ENCODE data around the gene DLX2.
"Not testable (repeated sequence)": the region's sequence is repeated elsewhere in the genome, so short reads cannot be mapped to it uniquely, and the experiment has no call there.

The DLX2 gene

DNA sequence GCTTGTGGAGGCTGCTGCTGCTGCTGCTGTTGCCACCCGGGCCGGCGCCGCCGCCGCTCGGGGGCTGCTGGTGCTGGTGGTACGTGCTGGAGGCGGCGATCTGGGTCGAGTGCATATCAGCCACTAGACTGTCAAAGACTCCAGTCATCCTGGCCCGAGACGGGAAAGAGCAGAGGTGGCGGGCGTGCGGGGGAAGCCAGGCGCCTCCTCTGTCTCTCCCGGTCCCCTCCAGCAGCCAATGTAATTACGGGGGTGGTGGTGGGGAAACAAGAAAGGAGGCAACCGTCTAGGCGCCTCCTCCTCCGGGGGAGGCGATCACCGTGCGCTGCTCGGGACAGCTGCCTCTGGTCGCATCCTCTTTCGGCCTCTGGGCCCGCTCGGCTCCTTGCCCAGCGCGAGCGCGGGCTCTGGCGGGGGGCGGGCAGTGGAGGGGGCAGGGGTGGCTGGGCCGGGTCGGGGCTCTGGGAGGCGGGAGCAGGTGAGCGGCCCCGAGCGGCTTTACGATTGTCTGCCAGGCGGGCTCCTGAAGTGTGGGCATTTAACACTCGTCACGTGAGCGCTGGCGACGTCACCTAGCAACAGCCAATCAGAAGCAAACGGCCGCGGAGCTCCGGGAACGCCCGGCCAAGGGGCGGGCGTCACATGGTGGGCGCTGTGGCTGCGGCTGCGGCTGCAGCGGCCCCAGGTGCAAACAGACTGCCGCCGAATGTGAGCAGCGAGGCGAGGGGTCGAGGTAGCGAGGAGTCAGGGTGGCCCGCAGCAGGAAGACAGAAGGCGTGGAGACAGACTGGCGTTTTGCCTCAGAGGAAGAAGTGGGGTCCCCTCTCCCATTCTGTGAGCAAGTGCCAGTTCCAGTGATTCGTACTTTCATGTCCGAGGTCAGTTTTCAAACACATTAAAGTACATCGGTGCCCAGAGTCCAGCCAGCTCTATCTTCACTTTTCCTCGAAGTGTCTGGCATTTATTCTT is at the start of gene DLX2:
TSS of gene DLX2 (minus strand) at position 510 of the 969 bp plus-strand sequence. CDS start at position 148, 362 bp downstream.
- peak; percentile 55 for DNase-seq (ENCODE audit: low read depth)

- DNase-seq (ENCODE audit: low read depth) = no peak
Measured at GRCh38 chr2:172147944-172148650, 45.4 kb upstream of the DLX2 start.

GRCh38 chr2:172143817-172144216 is 41.1 kb upstream of the DLX2 start:
- no peak for DNase-seq (ENCODE audit: low read depth)

GRCh38 chr2:172138727-172139126 is 36.0 kb upstream of the DLX2 start:
- not testable (repeated sequence) for DNase-seq (ENCODE audit: low read depth)

DNA sequence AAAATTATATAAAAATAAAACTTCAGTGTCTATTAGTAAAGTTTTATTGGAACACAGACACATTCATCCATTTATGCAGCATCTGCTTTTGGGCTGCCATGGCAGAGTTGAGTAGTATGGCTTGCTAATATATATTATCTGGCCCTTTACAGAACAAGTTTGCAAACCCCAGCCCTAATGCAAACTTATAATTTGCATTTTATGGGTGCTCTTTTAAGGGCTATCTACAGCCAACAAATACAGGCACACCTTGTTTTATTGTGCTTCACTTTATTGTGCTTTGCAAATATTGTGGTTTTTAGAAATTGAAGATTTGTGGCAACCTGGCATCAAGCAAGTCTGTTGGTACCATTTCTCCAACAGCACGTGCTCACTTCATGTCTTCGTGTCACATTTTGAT is 35.2 kb upstream of the DLX2 start:
- no peak for DNase-seq (ENCODE audit: low read depth)

DNA sequence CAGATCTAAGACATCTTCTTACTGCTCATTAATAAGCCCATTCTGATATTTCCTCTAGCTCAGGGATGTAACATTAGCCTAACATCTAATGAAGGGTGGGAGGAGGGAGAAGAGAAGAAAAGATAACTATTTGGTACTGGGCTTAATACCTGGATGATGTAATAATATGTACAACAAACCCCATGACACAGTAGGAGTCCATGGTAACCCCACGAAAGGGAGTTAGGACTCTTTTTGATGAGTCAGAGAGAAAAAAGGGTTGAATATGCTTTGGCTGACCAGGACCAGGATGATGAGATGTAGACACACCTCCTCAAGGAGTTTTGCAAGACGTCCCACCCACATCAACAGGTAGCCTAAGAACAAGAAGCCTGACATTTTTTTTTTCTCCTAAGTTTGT is 34.4 kb upstream of the DLX2 start:
- no peak for DNase-seq (ENCODE audit: low read depth)

DNA sequence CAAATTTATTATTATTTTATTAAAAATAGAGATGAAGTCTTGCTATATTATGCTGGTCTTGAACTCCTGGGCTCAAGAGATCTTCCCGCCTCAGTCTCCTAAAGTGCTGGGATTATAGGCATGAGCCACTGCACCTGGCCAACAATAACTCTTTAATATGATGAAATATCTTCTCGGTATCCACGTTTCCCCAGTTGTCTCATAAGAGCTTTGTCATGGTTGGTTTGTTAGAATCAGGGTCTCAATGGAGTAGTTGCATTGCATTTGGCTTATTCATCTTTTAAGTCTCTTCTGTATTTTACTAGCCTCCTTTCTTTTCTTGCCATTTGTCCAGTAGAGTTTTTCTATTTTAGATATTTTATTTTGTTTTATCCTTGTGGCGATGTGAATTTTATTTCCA is 32.7 kb upstream of the DLX2 start:
- no peak for DNase-seq (ENCODE audit: low read depth)

DNA sequence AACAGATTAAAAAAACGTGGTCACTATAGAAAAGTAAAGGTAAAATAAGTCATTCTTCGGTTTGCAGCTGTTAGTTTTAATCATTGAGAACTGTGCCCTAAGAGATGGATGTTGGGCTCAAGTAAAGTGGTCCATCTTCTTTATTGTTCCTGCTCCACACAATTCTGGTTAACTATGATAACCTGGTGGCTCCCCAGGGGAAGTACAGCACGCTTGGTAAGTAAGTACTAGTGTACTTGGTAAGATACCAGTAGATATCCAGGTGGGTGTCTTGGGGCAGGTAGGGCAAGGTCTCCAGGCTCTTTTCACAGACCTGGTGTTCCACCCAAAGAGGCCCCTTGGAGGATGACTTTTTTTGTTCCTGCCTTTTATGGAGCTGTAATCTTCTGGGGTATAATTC is 31.6 kb upstream of the DLX2 start:
- no peak for DNase-seq (ENCODE audit: low read depth)

- no peak for DNase-seq (ENCODE audit: low read depth)
Measured at GRCh38 chr2:172131713-172132555, 29.2 kb upstream of the DLX2 start.

DNA sequence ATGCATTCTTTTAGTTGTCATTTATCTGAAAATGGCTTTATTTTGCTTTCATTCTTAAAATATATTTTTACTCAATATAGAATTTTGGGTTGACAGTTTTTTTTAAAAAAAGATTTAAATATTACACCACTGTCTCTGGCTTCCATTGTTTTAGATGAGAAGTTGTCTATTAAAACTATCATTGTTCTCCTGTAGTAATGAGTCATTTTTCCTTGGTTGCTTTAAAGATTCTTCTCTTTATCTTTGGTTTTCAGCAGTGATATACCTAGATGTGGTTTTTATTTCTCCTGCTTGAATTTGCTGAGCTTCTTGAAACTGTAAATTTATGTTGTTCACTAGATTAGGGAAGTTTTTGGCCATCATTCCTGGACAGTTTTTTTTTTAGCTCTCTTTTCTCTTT is 26.7 kb upstream of the DLX2 start:
- DNase-seq (ENCODE audit: low read depth) = no peak

GRCh38 chr2:172128484-172128883 is 25.8 kb upstream of the DLX2 start:
- no peak for DNase-seq (ENCODE audit: low read depth)

GRCh38 chr2:172120118-172120517 is 17.4 kb upstream of the DLX2 start:
- no peak for DNase-seq (ENCODE audit: low read depth)

DNA sequence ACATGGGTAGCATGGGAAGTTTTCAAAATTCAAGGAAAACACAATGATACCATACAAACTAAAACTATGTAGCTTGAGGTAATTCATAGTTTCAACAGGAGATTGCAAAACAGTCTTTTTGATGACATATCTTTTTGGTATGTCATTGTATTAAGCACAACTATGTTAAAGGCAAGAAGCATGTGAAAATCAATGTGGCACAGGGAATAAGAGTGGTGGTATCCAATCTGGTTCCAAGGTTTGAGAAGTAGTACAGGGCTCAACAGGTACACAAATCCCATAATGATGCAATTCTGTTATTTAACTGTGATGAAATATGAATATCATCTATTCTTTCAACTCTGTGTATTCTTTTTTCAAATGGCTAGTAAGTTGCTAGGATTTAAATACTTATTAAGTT is 16.4 kb upstream of the DLX2 start:
- DNase-seq (ENCODE audit: low read depth) = no peak

DNA sequence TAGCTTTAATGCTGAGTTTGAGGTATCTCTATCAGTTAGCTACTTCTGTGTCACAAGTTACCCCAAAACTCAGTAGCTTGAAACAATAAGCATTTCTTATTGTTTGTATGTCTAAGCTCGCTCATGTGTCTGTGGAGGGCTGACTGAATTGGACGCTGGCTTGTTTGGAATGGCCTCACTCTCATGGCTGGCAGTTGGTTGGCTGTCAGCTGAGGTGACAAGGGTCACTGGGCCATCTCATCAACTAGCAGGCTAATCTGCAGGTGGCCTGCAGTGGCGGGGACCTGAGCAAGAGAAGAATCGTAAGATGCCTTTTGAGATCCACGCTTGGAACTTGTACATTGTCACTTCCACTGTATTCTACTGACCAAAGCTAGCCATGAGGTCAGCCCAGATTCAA is 13.4 kb upstream of the DLX2 start:
- no peak for DNase-seq (ENCODE audit: low read depth)

- no peak for DNase-seq (ENCODE audit: low read depth)
Measured at GRCh38 chr2:172114579-172114978, 11.9 kb upstream of the DLX2 start.

DNA sequence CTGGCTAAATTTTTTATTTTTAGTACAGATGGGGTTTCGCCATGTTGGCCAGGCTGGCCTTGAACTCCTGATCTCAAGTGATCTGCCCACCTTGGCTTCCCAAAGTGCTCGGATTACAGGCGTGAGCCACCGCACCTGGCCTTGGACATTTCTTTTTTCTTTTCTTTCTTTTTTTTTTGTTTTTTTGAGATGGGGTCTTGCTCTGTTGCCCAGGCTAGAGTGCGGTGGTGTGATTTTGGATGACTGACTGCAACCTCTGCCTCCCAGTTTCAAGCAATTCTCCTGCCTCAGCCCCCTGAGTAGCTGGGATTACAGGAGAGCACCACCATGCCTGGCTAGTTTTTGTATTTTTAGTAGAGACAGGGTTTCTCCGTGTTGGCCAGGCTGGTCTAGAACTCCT is 11.5 kb upstream of the DLX2 start:
- DNase-seq (ENCODE audit: low read depth) = not testable (repeated sequence)

- DNase-seq (ENCODE audit: low read depth) = no peak
Measured at GRCh38 chr2:172113617-172114016, 10.9 kb upstream of the DLX2 start.

GRCh38 chr2:172109988-172110811 is 7.5 kb upstream of the DLX2 start:
- DNase-seq (ENCODE audit: low read depth) = no peak

DNA sequence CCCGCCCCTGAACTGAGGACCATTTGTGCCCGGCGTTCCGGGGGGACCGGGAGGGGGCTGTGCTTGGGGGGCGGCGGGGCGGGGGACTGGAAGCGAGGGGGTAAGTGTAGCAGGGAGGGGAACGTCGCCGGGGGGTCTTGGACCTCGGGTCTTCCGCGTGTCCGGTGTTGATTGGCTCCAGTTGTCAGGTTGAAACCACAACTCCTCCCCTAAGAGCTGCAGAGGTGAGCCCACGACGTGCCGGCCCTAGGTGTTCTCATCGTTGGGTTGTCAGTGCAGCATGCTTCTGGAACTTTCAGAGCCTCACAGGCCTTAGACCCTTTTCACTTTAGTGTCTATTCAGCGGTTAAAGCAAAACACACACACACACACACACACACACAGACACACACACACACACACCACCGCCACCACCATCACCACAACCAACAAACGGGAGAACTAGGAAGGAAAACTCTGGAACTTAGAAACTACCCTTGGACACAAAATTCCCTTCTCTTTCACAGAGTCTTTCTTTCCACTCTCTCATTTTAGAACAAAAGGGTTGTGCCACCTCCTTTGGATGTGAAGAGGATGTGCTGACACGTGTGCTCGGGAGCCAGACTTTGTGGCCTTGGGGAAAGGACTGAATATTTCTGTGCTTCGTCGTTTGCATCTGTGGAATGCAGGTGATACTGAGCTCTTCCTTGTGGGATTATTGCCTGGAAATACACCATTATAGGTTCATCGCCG is 6.7 kb upstream of the DLX2 start:
- no peak for DNase-seq (ENCODE audit: low read depth)

GRCh38 chr2:172108587-172108930 is 5.9 kb upstream of the DLX2 start:
- no peak for DNase-seq (ENCODE audit: low read depth)
